Stimulated activated naive CD4-positive, alpha-beta T cell (primary cell): Measurements from ENCODE around the gene CTNNAL1.
"Not testable (repeated sequence)": the region's sequence is repeated elsewhere in the genome, so short reads cannot be mapped to it uniquely, and the experiment has no call there.

ENCODE experiments used
- DNase-seq, 6 experiments: peaks; one replicate each; lab custom pipeline; 2025; lab: John Stamatoyannopoulos, UW

CTNNAL1 gene

DNA sequence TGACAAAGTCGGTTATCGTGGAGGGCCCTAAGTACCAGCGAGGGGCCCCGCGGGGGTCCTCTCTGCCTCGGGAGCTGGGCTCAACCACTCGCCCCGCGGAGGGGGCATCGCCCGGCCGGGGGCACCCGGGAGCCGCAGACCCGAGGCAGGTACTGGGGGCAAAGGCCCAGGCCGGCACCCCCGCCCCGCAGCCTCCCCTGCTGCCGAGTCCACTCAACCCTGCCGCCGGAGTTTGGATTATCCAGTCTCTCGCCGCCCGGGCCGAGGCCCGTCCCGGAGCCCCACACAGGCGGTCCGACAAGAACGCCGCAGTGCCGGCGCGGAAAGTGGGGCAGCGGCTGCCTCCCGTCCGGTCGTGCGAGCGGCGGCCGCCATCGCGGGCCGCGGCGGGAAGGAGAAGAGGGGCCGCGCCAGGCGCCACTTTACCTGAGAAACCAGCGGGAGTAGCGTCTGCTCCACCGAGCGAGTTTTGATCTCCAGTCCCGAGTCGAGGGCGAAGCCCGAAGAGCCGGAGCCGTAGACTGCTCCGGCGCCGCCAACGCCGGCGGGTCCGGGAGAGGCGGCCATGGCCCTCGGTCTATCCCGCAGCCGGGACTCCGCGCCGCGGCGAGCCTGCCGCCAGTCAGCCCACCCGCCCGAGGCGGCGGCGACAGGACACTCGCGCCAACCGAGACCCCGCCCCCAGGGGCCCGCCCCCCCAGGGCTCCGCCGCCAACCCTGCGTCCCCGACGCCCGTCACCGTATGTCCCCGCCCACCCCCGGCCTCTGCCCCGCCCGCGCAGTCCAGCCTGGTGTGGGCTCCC is at the start of gene CTNNAL1:
Gene CTNNAL1 (minus strand): TSS at position 624 of the 803 bp plus-strand sequence. CDS start 57 bp downstream, at position 567.
- peak; percentile 69 to 91 (median 81) for DNase-seq

DNA sequence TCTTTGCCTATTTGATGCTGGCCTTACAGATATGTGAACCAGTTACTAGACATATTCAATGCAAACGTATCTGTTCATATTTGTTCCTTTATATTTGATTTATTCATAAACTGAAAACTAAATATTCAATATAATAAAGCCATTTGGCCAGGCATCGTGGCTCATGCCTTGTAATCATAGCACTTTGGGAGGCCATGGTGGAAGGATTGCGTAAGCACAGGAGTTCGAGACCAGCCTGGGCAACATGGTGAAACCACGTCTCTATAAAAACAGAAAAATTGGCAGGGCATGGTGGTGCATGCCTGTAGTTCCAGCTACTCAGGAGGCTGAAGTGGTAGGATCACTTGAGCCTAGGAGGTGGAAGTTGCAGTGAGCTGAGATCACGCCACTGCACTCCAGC is 49.2 kb upstream of the CTNNAL1 start:
- no peak for DNase-seq

DNA sequence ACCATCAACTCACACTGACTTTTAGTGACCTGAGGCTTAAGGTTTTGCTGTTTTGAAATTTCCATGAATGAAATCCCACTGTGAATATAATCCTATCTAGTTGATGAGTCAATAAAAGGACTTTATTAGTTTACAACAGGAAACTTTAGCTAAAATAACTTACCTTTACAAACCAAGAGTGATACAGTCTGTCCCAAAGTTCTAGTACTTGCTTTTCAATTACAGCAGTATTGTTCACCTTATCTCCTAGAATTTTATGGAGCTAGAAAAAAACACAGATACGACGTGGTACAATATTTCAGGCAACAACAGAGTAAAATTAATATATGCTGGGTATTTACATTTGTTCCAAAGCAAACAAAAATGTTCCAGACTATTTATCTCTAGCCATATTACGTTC is 46.9 kb upstream of the CTNNAL1 start:
- DNase-seq, result no peak

DNA sequence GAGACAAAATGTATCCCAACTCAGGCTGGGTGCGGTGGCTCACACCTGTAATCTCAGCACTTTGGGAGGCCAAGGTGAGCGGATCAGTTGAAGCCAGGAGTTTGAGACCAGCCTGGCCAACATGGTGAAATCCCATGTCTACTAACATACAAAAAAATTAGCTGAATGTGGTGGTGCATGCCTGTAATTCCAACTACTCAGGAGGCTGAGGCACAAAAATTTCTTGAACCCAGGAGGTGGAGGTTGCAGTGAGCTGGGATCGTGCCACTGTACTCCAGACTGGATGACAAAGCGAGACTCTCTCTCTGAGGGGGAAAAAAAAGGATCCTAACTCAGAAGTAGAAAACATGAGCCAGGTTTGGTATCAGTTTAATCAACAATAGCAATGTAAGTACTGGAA is 39.8 kb upstream of the CTNNAL1 start:
- not testable (repeated sequence) for DNase-seq

DNA sequence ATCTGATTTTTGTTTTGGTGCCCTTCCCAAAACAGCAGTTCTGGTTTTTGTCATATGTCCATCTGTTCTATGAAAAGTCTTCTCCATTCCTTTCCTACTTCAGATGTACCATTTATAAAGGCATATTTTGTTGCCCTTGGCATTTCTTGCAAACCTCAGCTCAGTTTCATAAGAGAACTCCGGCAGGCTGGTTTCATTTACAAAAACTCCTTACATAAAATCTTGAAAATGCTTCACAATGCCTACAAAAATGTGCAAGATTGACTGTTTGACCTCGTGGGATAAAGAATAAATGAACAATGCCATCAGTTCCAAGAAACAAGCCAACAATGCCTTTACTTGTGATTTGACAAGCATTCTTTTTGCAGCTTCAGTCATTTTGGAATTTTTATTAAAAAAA is 39.1 kb upstream of the CTNNAL1 start:
- DNase-seq, result no peak

DNA sequence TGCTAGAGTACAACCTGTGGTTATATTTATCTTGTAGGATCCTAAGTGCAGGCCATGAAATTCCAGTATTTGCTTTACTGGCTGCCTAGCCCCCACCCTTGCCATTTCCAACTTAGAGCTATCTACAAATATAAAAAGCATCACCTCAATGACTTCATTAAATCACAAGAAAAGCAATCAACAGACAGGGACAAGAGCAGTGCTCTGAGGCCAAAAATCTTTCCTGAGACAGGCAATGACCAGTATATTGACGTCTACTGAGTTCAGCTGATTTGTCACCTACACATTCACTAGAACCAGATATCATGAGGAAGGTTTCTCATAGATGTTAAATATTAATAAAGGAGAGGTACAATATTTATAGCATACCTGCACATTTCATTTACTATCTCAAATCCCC is 38.4 kb upstream of the CTNNAL1 start:
- no peak for DNase-seq

DNA sequence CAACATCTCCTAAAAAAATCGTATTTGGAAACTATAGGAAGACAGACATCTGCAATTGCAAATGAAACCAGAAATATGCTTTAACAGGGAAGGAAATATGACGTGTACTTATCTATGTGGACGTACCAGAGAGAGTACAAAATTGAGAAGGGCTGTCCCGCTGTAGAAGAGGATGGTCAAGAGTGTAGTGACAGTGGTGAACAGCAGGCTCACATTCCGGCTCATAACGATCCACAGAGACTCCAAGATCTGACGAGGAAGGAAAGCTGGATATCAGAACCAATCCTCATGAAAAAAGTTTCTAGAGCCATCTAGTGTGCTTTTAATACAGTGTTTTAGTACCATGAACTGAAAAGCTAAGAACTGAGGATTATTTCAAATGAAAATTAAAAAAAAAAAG is 37.1 kb upstream of the CTNNAL1 start:
- DNase-seq, result no peak

DNA sequence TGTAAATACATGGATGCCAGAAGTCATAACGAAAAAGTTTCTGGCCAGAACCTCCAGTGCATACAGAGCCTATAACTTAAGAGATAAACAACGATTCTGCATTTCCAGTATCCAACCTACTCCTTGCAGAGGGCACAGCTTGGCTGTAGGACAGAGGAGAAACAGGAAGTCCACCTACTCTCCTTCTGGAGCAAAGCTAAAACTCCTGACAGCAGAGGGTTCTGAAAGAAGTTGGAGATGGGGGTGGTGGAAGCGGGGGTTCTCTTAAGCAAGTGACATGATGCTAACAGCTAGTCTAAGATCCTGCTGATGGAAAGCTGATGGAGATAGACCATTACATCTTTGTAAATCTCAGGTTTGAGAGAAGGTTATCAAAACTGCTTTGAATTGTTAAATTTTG is 35.5 kb upstream of the CTNNAL1 start:
- no peak for DNase-seq

- no peak for DNase-seq
Measured at GRCh38 chr9:109047259-109047658, 34.0 kb upstream of the CTNNAL1 start.

DNA sequence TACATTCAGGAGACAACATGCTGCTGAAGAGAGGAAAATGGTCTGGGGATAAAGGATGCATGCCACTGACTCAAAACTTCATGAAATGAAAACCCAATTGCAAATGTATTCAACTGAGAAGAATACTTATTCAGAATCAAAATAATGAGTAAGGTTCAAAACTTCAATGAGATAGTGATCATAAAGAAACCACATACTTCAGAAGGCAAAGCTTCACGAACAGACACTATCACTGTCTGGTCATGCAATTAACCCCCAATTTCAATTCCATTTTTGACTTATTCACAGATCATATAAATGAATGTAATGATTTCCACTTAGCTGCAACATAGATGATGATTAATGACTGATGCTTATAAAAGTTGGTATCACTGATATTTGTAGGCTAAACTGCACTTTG is 33.0 kb upstream of the CTNNAL1 start:
- no peak for DNase-seq

GRCh38 chr9:109043578-109043977 is 30.3 kb upstream of the CTNNAL1 start:
- no peak for DNase-seq

DNA sequence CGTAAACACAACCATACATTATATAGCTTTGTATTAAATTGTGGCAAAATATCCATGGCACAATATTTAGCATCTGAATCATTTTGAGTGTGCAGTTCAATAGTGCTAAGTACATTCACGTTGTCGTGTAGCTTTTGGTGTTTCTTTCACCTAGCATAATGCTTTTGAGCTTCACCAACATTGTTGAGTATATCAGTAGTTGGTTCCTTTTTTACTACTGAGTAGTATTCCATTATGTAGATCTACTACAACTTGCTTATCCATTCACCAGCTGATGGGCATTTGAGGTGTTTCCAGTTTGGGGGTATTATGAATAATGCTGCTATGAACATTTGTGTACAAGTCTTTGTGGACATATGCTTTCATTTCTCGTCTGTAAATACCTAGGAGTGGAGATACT is 27.3 kb upstream of the CTNNAL1 start:
- DNase-seq, result no peak

DNA sequence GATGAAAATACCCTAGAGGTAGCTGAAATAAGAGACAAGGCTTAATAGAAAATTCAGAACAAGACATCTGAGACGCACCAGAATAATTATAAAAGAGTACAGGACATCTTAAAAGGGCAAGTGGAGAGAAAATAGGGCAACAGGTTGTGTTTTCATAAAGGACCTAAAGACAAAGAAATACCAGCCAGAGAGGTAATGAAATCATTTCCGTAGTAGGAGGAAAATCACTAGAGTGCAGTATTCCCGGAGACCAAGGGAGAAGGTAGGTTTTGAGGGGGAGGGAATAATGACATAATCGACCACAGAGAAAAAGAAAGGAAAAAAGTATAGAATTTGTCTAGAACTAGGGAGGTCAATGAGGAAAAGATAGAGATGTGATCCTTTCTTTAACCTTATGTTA is 26.2 kb upstream of the CTNNAL1 start:
- DNase-seq, result no peak

DNA sequence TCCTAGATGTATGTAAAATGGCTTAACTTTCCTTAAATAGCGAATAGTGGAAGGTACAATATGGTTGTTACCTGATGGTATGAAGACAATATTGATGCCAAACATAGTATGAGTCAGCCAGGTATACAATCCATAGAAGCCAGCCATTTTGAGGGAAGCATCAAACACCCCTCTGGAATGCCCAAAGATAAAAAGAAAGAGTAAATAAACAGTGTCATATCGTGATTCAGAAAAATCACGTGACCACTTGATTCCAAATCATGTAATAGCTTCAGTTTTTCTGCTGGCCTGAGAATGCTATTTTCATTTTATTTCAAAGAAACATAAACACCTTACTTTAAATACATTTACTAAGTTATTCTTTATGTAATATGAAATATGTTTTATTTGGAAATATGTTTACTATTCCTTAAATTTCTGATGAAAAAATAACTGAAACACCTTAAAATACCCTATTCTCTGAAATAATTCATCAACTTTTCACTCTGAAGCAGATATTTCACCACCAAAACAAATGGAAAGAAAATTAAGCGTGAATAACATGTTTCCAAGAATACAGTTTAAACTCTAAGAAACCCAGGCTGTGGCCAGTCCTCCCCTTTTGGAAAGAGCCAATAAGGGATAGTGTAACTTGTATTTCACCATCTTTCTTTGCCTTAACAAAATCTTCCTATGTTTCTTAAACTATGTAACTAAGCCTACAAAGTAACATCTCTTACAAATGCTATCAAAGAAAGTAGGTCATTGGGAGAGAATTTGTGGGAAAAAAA is 24.8 kb upstream of the CTNNAL1 start:
- DNase-seq, result no peak

DNA sequence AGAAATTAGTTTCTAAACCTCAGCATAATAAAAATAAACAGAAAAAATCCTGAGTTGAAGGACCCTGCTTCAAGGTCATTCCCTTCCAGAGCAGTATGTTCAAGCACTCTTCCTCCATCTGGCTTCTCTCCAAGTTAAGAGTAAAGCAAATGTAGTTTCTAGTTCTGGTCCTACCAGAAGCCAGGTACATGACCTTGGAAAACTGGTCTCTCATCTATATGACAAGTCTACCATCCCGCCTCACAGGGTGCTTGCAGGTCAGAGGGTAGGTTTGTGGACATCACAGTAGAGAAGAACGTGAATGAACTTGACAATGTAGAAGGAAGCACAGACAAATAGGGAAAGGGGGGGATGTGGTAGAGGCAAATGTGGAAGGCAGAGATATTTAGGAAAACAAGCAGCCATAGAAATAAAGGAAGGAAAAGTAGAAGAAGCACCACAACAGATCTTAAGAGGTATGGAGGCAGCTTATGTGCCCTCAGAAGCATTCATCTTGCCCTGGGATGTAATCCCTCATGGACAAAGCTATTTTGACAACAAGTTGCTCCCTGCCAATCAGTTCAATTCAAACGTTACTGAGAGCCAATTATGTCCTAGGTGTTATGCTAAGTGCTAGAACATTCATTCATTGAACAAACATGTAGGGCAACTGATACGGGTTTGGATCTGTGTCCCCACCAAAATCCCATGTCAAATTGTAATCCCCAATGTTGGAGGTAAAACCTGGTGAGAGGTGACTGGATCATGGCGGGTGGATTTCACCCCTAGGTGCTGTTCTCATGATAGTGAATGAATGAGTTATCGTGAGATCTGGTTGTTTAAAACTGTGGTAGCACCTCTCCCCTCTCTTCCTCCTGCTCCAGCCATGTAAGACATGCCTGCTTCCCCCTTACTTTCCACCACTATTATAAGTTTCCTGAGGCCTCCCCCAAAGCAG is 23.7 kb upstream of the CTNNAL1 start:
- no peak for DNase-seq

GRCh38 chr9:109035684-109036423 is 22.6 kb upstream of the CTNNAL1 start:
- DNase-seq, result no peak

DNA sequence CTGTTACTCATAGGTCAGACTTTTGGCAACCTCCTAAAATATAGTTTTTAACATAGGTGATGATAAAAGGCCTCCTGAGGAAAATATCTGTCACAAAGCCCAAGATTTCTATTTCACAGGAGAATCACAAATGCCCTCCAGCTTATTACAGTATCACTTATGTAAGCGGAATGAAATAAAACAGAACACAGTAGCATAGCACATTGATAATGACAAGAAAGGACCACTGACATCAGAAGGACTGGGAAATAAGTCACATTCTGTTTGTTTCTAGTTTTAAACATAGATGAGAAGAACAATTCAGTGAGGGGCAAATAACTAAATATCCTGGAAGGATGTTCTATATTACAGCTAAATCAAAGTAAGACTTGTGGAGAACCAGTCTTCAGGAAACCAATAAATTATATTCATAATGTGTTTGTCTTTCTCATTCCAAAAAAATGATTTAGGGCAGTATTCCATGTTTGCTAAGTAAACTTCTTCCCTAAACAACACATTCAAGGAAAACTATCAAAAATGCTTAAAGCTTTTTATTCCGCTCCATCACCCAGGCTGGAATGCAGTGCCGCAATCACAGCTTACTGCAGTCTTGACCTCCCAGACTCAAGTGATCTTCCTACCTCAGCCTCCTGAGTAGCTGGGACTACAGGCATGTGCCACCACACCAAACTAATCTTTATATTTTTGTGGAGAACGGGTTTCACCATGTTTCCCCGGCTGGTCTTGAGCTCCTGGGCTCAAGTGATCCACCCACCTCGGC is 20.8 kb upstream of the CTNNAL1 start:
- DNase-seq, result no peak

GRCh38 chr9:109031241-109031640 is 17.9 kb upstream of the CTNNAL1 start:
- no peak for DNase-seq

GRCh38 chr9:109030426-109030825 is 17.1 kb upstream of the CTNNAL1 start:
- no peak for DNase-seq

DNA sequence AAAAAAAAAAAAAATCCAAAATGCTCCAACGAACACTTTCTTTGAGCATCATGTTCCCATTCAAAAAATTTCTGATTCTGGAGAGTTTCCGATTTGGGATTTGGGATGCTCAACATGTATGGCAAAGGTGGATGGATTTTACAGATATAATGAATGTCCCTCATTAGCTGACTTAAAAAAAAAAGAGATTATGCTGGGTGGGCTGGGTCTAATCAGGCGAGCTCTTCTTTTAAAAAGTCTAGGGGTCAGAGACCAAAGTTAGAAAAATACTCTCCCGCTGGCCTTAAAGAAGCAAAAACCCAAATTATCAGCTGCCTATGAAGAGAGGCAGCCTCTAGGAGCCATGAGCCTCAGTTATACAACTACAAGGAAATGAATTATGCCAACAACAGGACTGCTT is 15.2 kb upstream of the CTNNAL1 start:
- DNase-seq, result no peak

DNA sequence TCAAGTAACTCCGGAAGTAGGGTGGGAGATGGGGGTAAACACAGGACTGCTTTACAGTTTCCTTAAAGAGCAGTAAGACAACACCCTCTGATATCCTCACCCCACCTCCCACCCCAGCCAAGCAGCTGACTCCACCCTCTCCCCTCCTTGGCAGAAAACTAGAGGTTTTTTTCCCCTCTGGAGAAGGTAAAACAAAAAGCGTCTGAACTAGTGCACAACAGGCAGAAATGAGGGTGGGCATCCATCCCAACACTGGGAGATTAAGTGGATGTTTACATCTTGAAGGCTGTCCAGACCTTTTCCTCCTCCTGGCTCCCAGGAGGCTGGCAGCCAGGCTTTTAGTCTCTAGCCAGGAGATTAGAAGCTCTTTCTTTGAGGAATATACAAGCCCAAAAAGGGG is 13.9 kb upstream of the CTNNAL1 start:
- no peak for DNase-seq
